D721Med (cell line): ENCODE results near the gene SLCO3A1.

Experiments used
- DNase-seq: peaks from one replicate; pipeline ENCODE4 v3.0.0; 2011; ENCODE audit warnings: low spot score; ENCODE audit not compliant: insufficient read length
- FAIRE-seq: peaks from 2 replicates; lab custom pipeline; 2011; peaks lifted over from hg19 to GRCh38; lab: Jason Lieb, UNC
- TF ChIP-seq, protein P1 (sequence below): IDR thresholded peaks from 2 replicates; pipeline ENCODE4 v1.5.1; 2012; ENCODE audit warnings: mild to moderate bottlenecking, control low read depth; ENCODE audit not compliant: insufficient read depth; ENCODE audit errors: missing control alignments

The SLCO3A1 gene

DNA sequence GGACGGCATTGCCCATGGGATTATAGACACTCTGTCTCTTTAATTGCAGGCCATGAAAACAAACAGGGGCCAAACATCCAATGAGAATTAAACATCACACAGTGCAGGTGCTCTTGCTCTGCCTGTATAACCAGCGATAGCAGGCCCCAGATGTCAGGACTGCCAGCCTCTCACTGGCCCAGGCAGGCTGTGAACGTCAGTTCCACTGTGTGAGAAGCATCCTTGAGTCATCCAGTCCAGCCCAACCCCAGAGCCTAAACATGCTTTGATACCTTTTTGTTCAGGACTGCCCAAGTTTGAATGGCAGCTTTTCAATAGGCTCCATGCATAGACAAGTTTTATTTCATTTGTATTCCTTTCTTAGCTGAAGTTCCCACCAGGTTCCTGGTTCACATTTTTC is 189.8 kb downstream of the SLCO3A1 start:
- FAIRE-seq (no peak), DNase-seq (no peak)
- TF ChIP-seq, protein P1, sequence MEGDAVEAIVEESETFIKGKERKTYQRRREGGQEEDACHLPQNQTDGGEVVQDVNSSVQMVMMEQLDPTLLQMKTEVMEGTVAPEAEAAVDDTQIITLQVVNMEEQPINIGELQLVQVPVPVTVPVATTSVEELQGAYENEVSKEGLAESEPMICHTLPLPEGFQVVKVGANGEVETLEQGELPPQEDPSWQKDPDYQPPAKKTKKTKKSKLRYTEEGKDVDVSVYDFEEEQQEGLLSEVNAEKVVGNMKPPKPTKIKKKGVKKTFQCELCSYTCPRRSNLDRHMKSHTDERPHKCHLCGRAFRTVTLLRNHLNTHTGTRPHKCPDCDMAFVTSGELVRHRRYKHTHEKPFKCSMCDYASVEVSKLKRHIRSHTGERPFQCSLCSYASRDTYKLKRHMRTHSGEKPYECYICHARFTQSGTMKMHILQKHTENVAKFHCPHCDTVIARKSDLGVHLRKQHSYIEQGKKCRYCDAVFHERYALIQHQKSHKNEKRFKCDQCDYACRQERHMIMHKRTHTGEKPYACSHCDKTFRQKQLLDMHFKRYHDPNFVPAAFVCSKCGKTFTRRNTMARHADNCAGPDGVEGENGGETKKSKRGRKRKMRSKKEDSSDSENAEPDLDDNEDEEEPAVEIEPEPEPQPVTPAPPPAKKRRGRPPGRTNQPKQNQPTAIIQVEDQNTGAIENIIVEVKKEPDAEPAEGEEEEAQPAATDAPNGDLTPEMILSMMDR = no peak

DNA sequence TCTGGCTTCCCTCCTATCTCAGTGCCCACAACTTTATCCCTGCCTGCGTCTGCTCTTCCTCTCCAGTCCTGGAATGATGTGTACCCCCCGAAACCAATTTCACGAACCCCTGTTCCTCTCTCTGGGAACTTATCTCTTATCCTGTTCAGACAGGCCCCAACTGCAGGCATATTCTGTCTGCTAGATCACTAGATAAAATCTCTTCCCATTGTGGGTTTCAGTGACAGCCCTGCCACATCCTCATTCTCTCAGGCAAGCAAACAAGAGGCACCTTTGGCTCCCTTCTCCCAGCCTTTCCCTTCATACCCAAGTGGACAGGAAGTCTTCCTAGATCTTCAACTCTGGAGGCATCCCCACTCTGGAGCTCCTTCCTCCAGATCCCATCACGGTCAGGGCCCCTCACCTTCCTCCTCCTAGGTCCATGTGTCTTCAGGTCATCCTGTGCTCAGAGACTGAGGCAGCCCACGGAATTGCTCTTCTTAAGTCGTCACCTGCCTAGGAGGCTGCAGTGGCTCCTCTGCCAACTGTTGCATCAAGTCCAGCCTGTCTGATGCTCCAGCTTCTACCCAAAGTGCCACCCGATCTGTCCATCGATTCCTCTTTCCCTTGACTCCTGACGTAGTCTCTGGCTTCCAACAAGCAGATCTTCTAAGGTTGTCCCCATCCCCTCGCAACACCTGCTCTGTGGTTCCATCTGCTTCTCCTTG is 190.8 kb downstream of the SLCO3A1 start:
- TF ChIP-seq, protein P1 = no peak
- DNase-seq (no peak), FAIRE-seq (no peak)

DNA sequence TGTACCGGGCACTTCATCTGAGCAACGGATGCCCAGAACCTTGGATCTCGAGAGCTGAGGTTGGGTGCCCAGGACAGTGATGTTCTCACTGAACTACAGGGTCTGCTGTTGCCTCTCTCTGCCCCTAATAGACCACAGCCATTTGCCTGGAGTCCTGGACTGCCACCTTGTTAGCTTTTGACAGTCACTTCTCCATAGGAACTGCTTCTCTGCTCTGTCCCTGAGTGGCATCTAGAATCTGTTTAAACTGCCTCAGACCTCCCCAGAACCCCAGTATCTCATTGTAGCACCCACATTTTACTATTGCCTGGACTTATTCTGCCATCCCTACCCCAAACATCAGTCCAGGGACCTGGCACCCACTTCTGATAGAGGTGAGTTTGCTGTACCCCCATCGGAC is 194.4 kb downstream of the SLCO3A1 start:
- FAIRE-seq (no peak), DNase-seq (no peak)
- TF ChIP-seq, protein P1 = no peak

DNA sequence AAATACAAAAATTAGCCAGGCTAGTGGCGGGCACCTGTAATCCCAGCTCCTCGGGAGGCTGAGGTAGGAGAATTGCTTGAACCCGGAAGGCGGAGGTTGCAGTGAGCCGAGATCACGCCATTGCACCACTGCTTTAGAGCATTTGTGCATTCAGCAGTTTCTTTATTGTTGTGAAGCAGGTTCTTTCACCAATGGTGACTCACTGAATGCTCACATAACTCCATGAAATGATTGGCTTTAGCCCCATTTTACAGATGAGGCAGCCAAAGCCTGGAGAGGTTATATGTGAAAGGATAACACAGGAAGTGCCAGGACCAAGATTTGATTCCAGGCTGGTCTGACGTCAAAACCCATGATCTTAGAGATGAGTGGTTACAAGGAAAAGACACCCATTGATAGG is 195.2 kb downstream of the SLCO3A1 start:
- DNase-seq (no peak), FAIRE-seq (no peak)
- TF ChIP-seq, protein P1 = no peak

DNA sequence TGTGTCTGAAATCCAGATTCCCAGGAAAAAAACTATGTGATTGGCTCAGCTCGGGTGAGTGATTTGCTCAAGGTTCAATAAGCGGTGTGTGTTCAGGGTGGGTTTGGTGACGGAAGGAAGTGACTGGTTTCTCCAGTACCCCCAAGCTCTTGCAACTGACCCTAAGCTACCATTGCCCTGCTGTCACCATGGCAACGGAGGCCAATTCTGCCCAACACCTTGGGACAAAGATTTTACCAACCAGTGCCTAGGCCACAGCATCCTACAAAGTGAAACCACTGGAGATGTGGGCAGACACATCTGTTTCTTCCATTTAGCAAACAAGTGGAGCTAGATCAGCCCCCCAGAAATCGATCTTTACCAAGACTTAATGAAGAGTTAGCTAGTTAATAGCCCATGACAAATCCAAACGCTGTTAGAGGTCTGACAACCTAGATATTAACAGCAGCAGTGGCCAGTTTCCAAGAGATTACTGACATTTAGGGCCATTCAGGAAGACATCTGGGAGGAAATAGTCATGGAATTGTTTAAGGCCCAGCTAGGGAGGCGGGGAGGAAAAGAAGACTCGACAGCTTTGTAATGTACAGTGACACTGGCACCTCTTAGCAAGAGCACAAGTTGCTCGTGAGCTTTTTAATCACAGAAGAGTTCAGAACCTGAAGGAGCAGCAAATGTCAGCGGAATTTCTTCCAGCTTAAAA is 195.9 kb downstream of the SLCO3A1 start:
- DNase-seq (no peak), FAIRE-seq (no peak)
- TF ChIP-seq, protein P1 = no peak

DNA sequence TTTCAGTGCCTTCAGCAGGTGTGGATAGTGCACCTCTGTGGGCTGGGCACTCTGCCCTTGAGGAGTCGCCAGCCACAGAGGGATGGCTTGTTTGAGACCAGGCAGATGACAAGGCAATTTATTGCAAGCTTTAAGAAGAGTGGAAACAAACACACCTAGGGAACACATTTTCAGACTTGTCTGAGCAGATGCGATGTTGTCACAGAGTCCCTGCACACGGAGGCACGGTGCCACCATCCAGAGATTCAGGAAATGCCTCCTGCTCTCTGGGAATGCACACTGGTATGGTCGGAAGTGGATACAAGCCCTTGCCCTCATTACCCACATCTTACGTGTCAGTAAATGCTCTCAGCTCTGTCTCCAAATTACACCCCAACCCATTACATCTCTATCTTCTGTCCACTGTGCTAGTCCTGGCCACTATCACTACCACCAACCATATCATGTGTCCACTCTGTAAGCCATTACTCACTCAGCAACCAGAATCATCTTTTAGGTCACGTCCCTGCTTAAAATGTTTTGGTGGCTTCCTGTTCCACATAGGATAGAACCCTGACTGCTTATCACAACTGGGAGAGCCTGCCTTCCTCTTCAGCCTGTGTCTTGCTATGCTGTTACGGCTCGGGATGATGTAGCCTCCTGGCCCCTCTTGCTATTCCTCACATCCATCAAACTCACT is 196.9 kb downstream of the SLCO3A1 start:
- TF ChIP-seq, protein P1 = no peak
- FAIRE-seq = no peak
- DNase-seq = no peak
